ENCODE measurements around the gene RXRA.

DNA sequence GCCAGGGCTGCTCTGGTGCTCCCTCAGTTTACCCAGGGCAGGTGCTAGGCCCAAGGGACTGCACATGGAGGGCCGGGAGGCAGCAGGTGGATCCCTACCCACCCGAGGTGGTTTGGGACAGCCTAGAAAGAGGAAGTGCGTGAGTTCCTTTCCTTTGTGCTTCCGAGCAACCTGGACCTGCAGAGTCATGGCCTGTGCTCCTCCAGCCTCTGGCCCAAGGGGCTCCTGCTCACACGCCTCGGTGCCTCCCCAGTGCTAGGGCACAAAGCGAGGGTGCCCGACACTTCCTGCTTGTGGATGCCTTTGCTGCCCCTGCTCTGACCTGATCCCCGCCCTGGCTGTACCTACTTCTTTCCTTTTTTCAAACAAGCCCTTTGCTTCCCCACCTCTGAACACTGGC, 79.3 kb downstream of the RXRA start:
- TF ChIP-seq, protein P1, sequence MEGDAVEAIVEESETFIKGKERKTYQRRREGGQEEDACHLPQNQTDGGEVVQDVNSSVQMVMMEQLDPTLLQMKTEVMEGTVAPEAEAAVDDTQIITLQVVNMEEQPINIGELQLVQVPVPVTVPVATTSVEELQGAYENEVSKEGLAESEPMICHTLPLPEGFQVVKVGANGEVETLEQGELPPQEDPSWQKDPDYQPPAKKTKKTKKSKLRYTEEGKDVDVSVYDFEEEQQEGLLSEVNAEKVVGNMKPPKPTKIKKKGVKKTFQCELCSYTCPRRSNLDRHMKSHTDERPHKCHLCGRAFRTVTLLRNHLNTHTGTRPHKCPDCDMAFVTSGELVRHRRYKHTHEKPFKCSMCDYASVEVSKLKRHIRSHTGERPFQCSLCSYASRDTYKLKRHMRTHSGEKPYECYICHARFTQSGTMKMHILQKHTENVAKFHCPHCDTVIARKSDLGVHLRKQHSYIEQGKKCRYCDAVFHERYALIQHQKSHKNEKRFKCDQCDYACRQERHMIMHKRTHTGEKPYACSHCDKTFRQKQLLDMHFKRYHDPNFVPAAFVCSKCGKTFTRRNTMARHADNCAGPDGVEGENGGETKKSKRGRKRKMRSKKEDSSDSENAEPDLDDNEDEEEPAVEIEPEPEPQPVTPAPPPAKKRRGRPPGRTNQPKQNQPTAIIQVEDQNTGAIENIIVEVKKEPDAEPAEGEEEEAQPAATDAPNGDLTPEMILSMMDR (IDR thresholded peaks at IDR 0.05 in 8 of 11, conservative IDR thresholded peaks at IDR 0.05 in 3 of 11): no peak
- TF ChIP-seq POLR2A (IDR thresholded peaks at IDR 0.05): no peak
- peak; percentile 69 to 86 (median 78) for TF ChIP-seq POLR2AphosphoS5 (IDR thresholded peaks at IDR 0.05)

All from spleen (tissue), 7 donors.